Panc1 (cell line): Measurements from ENCODE around the gene ANO4. TPM values are rescaled to one million over a fixed set of nuclear protein-coding genes. Genes with fewer than 3 reads are reported as not detected.

Experiments used
- ATAC-seq: fragments of 200-7000 bp; cut with Tn5 transposase; 2 replicates; pipeline ENCODE4 v1.9.1; 2020; ENCODE audit warnings: mild to moderate bottlenecking, moderate library complexity
- BruUV-seq: library from RNA; stranded (reverse); fragments of 400-500 nt; replicated peaks from 2 replicates; lab custom pipeline; 2021; lab: Mats Ljungman, UMichigan
- CTCF ChIA-PET: fragments of 300-600 bp; sonication (Branson Sonifier 250); formaldehyde crosslinking; loops from one replicate; lab custom pipeline; 2022; ENCODE audit warnings: antibody characterized with exemption; lab: Charles Lee
- POLR2A ChIA-PET: fragments of 300-600 bp; sonication (Branson Sonifier 250); formaldehyde crosslinking; loops from one replicate; lab custom pipeline; 2022; ENCODE audit warnings: antibody characterized with exemption; lab: Charles Lee
- DNase-seq: peaks from one replicate; pipeline ENCODE4 v3.0.0-alpha.2; 2010; ENCODE audit warnings: low read depth, low spot score
- H3K27ac ChIP-seq: 2 replicates; pipeline ENCODE4 v1.5.1; 2011; ENCODE audit warnings: mild to moderate bottlenecking, low read length, inconsistent platforms
- H3K27me3 ChIP-seq: fragments of 200-500 bp; sonication (Bioruptor generic); 2 replicates; pipeline ENCODE4 v1.6.0; 2014; ENCODE audit warnings: low read length, inconsistent platforms; ENCODE audit not compliant: control insufficient read depth, insufficient read depth
- H3K36me3 ChIP-seq: fragments of 200-500 bp; sonication (Bioruptor generic); 2 replicates; pipeline ENCODE4 v1.5.1; 2014; ENCODE audit warnings: inconsistent platforms, mild to moderate bottlenecking, low read length, moderate library complexity; ENCODE audit not compliant: control insufficient read depth, insufficient read depth
- H3K4me1 ChIP-seq: 2 replicates; pipeline ENCODE4 v1.5.1; 2011; ENCODE audit warnings: inconsistent platforms, mild to moderate bottlenecking, low read length, moderate library complexity; ENCODE audit not compliant: control insufficient read depth, insufficient read depth
- H3K4me3 ChIP-seq, 2 experiments: 2 replicates each; pipeline ENCODE4 v1.5.1; 2011 to 2012; ENCODE audit warnings: low read depth in 2 of 2, low read length in 2 of 2, mild to moderate bottlenecking in 2 of 2, inconsistent platforms in 1 of 2, moderate library complexity in 1 of 2
- H3K9me3 ChIP-seq: fragments of 200-500 bp; sonication (Bioruptor generic); 2 replicates; pipeline ENCODE4 v1.5.1; 2014; ENCODE audit warnings: low read depth, mild to moderate bottlenecking, inconsistent platforms, low read length, moderate library complexity; ENCODE audit not compliant: control insufficient read depth, insufficient read depth
- CTCF ChIP-seq: fragments of 450-650 bp; IDR thresholded peaks from 2 replicates; pipeline ENCODE4 v1.5.1; 2017; ENCODE audit warnings: mild to moderate bottlenecking
- POLR2AphosphoS5 ChIP-seq: IDR thresholded peaks from 2 replicates; pipeline ENCODE4 v1.6.1; 2012; ENCODE audit warnings: mild to moderate bottlenecking, low read depth, low read length, moderate library complexity
- REST ChIP-seq, 2 experiments: IDR thresholded peaks; 2 replicates each; pipeline ENCODE4 v1.6.1; 2011 to 2012; ENCODE audit warnings: low read depth in 2 of 2, control low read depth in 1 of 2, low read length in 1 of 2, mild to moderate bottlenecking in 1 of 2, moderate library complexity in 1 of 2; ENCODE audit not compliant: insufficient read depth in 1 of 2
- SIN3A ChIP-seq: IDR thresholded peaks from 2 replicates; pipeline ENCODE4 v1.6.1; 2012; ENCODE audit warnings: low read depth, mild to moderate bottlenecking, low read length, moderate library complexity, borderline replicate concordance; ENCODE audit not compliant: insufficient read depth
- TCF7L2 ChIP-seq: IDR thresholded peaks from 2 replicates; pipeline ENCODE4 v1.6.1; 2011; ENCODE audit warnings: mild to moderate bottlenecking, low read depth, low read length, inconsistent platforms
- in situ Hi-C: cut with HindIII; loops from 2 replicates; pipeline ENCODE4 v1.10.0; 2016; ENCODE audit warnings: low sequenced_read_pairs, low pct_unique_long_range_greater_than_20kb
- intact Hi-C: fragments of 100-400 bp; cut with micrococcal nuclease; formaldehyde crosslinking; loops from one replicate; pipeline ENCODE4 v1.10.0; 2022; ENCODE audit not compliant: unreplicated experiment
- total RNA-seq: library from RNA; stranded (reverse); gene quantifications from one replicate; pipeline ENCODE4 v1.2.1, GENCODE V29; 2021; ENCODE audit not compliant: unreplicated experiment

The ANO4 gene
- total RNA-seq, 1 experiment from 2014 or later: not detected

- H3K9me3 ChIP-seq: no peaks in the 10 kb centered on the region
- ChIA-PET POLR2A (no interaction called here), CTCF (no interaction called here)
- H3K36me3 ChIP-seq: no peaks in the 10 kb centered on the region
- BruUV-seq: no TSS peak
- DNase-seq: no peak
- intact Hi-C loops (no loop called here), in situ Hi-C loops (no loop called here)
- H3K4me3 ChIP-seq: no peak overlapping the region
- H3K27me3 ChIP-seq: no peaks in the 10 kb centered on the region
- H3K4me1 ChIP-seq: no peaks in the 10 kb centered on the region
- H3K27ac ChIP-seq: no peak overlapping the region
- ATAC-seq: no peak
- no peak for TF ChIP-seq CTCF
- TF ChIP-seq TCF7L2: no peak
- TF ChIP-seq REST (IDR thresholded peaks at IDR 0.05; ENCODE audit: insufficient read depth in 1 of 2, low read depth in 2 of 2, low read length in 1 of 2): no peak
- no peak for TF ChIP-seq SIN3A
- TF ChIP-seq POLR2AphosphoS5: no peak
Observed at GRCh38 chr12:100991102-100991501, 196.5 kb downstream of the ANO4 start.

GRCh38 chr12:100992194-100992593 lies 197.6 kb downstream of the ANO4 start:
- ATAC-seq: no peak
- H3K27ac ChIP-seq: no peak overlapping the region
- no peaks in the 10 kb centered on the region for H3K27me3 ChIP-seq
- TF ChIP-seq CTCF (no peak), TCF7L2 (no peak), SIN3A (no peak), POLR2AphosphoS5 (no peak), REST (IDR thresholded peaks at IDR 0.05; ENCODE audit: insufficient read depth in 1 of 2, low read depth in 2 of 2, low read length in 1 of 2) (no peak)
- DNase-seq: no peak
- H3K36me3 ChIP-seq: no peaks in the 10 kb centered on the region
- ChIA-PET CTCF (no interaction called here), POLR2A (no interaction called here)
- no TSS peak for BruUV-seq
- H3K9me3 ChIP-seq: no peaks in the 10 kb centered on the region
- no peaks in the 10 kb centered on the region for H3K4me1 ChIP-seq
- H3K4me3 ChIP-seq: no peak overlapping the region
- intact Hi-C loops (no loop called here), in situ Hi-C loops (no loop called here)
